BJ (cell line): ENCODE measurements around the gene ATXN2. TPM values are rescaled to one million over a fixed set of nuclear protein-coding genes. Genes with fewer than 3 reads are reported as not detected.
"Not testable (repeated sequence)": the region's sequence is repeated elsewhere in the genome, so short reads cannot be mapped to it uniquely, and the experiment has no call there.

Source experiments
- CTCF ChIA-PET: fragments of 350-600 bp; formaldehyde crosslinking; extraction: SDS; loops from one replicate; lab custom pipeline; 2021; ENCODE audit warnings: antibody characterized with exemption, inconsistent platforms; lab: Yijun Ruan, JAX
- POLR2A ChIA-PET: fragments of 300-600 bp; sonication (Branson Sonifier 250); formaldehyde crosslinking; extraction: SDS; loops from one replicate; lab custom pipeline; 2021; ENCODE audit warnings: antibody characterized with exemption; lab: Charles Lee
- DNase-seq: peaks from one replicate; pipeline ENCODE4 v3.0.0-alpha.2; 2011; ENCODE audit warnings: low read depth
- H3K27me3 ChIP-seq: 2 replicates; pipeline ENCODE4 v1.6.0; 2011; ENCODE audit warnings: low read length; ENCODE audit not compliant: control insufficient read depth, insufficient read depth
- H3K36me3 ChIP-seq: 2 replicates; pipeline ENCODE4 v1.5.1; 2011; ENCODE audit warnings: low read length; ENCODE audit not compliant: control insufficient read depth, insufficient read depth
- H3K4me3 ChIP-seq: 2 replicates; pipeline ENCODE4 v1.5.1; 2011; ENCODE audit warnings: low read depth, mild to moderate bottlenecking, control low read depth, low read length
- CTCF ChIP-seq: IDR thresholded peaks from 2 replicates; pipeline ENCODE4 v1.5.1; 2011; ENCODE audit warnings: low read depth, mild to moderate bottlenecking, control low read depth, inconsistent platforms, low read length, moderate library complexity; ENCODE audit not compliant: insufficient read depth
- polyA plus RNA-seq: library from polyadenylated mRNA; depleted of rRNA; stranded (reverse); fragments of >200 nt; gene quantifications from 2 replicates; pipeline ENCODE4 v1.2.3, GENCODE V29; 2011

The ATXN2 gene
- polyA plus RNA-seq, 1 experiment, result 30.3 TPM

GRCh38 chr12:111506260-111506659 lies 92.9 kb downstream of the ATXN2 start:
- ChIA-PET CTCF (interaction anchor here (0.6 to 1.0 kb wide), 3 partner anchors 9 to 135 kb away, joined by 3 read pairs; no protein-coding TSS in a partner anchor), POLR2A (no interaction called here)
- H3K36me3 ChIP-seq, result peaks cover 4% of the 10 kb centered on the region
- H3K4me3 ChIP-seq, result no peak overlapping the region
- DNase-seq, result no peak
- no peaks in the 10 kb centered on the region for H3K27me3 ChIP-seq
- TF ChIP-seq CTCF, result no peak

GRCh38 chr12:111505601-111506036 lies 93.5 kb downstream of the ATXN2 start:
- ChIA-PET POLR2A (no interaction called here), CTCF (interaction anchor here (0.6 to 1.0 kb wide), 3 partner anchors 10 to 136 kb away, joined by 3 read pairs; no protein-coding TSS in a partner anchor)
- peaks cover 5% of the 10 kb centered on the region for H3K36me3 ChIP-seq
- TF ChIP-seq CTCF, result 0 out of 2 replicates have a peak, but pooled peaks have one; percentile 6
- H3K27me3 ChIP-seq, result no peaks in the 10 kb centered on the region
- DNase-seq, result no peak
- H3K4me3 ChIP-seq, result no peak overlapping the region

- peaks cover 7% of the 10 kb centered on the region for H3K36me3 ChIP-seq
- CTCF ChIA-PET, result interaction anchor here (1.3 kb wide), 1 partner anchor 106 kb away, joined by 5 read pairs; no protein-coding TSS in a partner anchor
- H3K4me3 ChIP-seq, result no peak overlapping the region
- TF ChIP-seq CTCF, result no peak
- DNase-seq, result no peak
- POLR2A ChIA-PET, result no interaction called here
- H3K27me3 ChIP-seq, result no peaks in the 10 kb centered on the region
Observed at GRCh38 chr12:111503116-111503515, 96.0 kb downstream of the ATXN2 start.

GRCh38 chr12:111494676-111495075 lies 104.4 kb downstream of the ATXN2 start:
- Histone ChIP-seq H3K36me3 (peaks cover 13% of the 10 kb centered on the region), H3K4me3 (no peak overlapping the region), H3K27me3 (no peaks in the 10 kb centered on the region)
- no peak for TF ChIP-seq CTCF
- DNase-seq, result no peak
- ChIA-PET CTCF (interaction anchor here (2.4 kb wide), 1 partner anchor 98 kb away, joined by 8 read pairs; no protein-coding TSS in a partner anchor), POLR2A (no interaction called here)

GRCh38 chr12:111492979-111493378 lies 106.1 kb downstream of the ATXN2 start:
- peaks cover 10% of the 10 kb centered on the region for H3K36me3 ChIP-seq
- H3K4me3 ChIP-seq, POLR2A ChIA-PET, DNase-seq, H3K27me3 ChIP-seq: not testable (repeated sequence)
- CTCF ChIA-PET, result interaction anchor here (0.6 to 1.8 kb wide), 3 partner anchors 14 to 181 kb away, joined by 3 to 4 read pairs (median 4); no protein-coding TSS in a partner anchor

GRCh38 chr12:111488798-111489197 lies 110.3 kb downstream of the ATXN2 start:
- no peak for DNase-seq
- Histone ChIP-seq H3K36me3 (peaks cover 14% of the 10 kb centered on the region), H3K4me3 (no peak overlapping the region), H3K27me3 (no peaks in the 10 kb centered on the region)
- no peak for TF ChIP-seq CTCF
- CTCF ChIA-PET, result interaction anchor here (1.0 to 4.4 kb wide), 2 partner anchors 11 to 92 kb away, joined by 4 to 17 read pairs; no protein-coding TSS in a partner anchor
- POLR2A ChIA-PET, result no interaction called here
